NCI-H446 (cell line): ENCODE measurements around the gene TMSB10.
"Not testable (repeated sequence)": the region's sequence is repeated elsewhere in the genome, so short reads cannot be mapped to it uniquely, and the experiment has no call there.

ENCODE experiments used
- DNase-seq, 2 experiments: peaks; one replicate each; lab custom pipeline; 2025; lab: John Stamatoyannopoulos, UW

The TMSB10 gene

DNA sequence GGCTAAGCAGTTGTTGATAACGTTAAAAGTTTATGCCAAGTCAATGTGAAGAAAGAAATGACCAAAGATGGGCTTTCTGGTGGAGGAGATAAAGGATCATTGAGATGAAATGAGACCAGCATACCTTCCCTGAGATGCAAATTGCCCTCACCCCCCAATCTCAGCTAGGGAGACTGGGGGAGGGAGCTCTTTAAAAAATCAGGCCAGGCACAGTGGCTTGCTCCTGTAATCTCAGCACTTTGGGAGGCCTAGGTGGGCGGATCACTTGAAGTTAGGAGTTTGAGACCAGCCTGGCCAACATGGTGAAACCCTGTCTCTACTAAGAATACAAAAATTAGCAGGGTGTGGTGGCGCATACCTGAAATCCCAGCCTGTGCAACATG lies 34.6 kb downstream of the TMSB10 start:
- no peak for DNase-seq

- no peak for DNase-seq
These were observed 35.5 kb downstream of the TMSB10 start for GRCh38 chr2:84940831-84941412.

DNA sequence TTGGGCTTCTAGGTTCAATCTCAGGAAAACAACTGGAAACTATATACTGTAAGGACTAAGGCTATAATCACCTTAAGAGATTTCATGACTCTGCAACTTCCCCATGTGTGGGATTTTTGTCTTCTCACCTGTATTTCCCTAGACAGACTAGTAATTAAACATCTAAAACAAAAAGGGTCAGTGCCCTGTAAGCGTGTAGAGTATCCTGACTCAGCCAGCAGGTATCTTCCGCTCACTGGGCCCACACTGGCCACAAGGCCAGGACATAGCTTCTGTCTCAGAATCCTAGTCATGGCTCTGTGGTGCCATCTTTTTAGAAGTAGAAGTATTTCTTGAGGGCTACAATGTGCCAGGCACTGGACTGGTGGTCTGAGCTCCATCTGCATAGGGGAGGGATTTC lies 36.7 kb downstream of the TMSB10 start:
- DNase-seq = no peak

GRCh38 chr2:84942964-84943421 lies 37.5 kb downstream of the TMSB10 start:
- no peak for DNase-seq

DNA sequence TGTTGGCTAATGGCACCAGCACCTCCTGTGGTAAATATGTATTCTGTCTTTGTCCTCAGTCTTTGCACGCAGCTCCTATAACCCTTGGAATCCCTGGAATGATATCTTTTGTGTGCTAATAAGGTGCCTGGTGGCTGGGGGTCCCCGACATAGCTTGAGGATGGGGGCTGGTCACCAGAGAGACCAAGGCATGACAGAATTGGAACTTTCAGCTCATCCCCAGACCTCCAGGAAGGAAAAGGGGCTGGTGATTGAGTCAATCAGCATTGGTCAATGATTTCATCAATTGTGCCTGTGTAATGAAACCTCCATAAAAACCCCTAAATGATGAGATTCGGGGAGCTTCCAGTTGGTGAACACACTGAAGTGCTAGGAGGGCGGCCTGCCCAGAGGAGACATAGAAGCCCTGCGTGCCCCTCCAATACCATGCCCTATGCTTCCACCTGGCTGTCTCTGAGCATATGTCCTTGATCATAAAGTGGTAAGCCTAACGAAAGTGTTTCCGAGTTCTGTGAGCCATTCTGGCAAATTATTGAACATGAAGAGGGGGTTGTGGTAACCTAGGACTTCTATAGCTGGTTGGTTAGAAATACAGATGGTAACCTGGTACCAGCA lies 38.9 kb downstream of the TMSB10 start:
- DNase-seq = no peak

GRCh38 chr2:84945838-84946203 lies 40.4 kb downstream of the TMSB10 start:
- DNase-seq = not testable (repeated sequence)

DNA sequence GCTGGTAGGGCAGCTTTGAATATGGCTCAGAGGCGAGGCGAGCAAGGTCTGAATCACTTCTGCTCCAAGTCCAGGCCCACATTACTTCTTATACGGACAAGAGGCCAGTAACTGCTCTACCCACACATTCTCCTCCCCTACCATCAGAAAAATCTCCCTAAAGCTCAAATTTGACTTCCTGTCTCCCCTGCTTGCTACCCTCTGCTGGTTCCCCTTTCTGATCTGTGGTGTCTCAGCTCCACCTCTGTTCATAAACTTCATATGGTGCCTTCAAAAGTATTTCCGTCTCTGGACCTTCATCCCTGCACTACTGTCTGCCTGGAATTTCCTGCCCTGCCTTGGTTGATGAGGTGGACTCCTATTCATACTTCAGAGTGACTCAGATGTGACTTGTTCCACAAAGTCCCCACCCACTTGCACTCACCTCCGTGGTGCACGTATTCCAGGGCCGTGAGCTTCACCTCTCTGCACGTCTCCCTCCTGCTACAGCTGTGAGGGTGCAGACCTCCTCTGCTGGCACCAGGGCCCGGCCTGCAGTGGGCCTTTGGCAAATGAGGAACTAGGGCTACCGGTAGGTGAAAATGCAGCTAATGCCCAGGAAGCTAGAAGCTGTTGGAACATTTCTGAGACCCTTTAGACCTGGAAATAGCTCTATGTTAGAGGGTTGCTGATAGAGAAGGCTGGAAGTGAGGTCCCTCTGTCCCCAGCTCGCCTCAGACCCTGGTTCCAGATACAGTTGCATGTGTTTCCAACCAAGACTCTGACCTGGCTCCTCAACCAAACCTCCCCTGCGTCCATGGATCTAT lies 41.0 kb downstream of the TMSB10 start:
- no peak for DNase-seq

GRCh38 chr2:84947010-84947593 lies 41.6 kb downstream of the TMSB10 start:
- no peak for DNase-seq

GRCh38 chr2:84953535-84953934 lies 48.1 kb downstream of the TMSB10 start:
- no peak for DNase-seq

GRCh38 chr2:84954329-84954728 lies 48.9 kb downstream of the TMSB10 start:
- no peak for DNase-seq
